Measurements from ENCODE around the gene KCNMA1.
"Not testable (repeated sequence)": the region's sequence is repeated elsewhere in the genome, so short reads cannot be mapped to it uniquely, and the experiment has no call there.

The KCNMA1 gene

DNA sequence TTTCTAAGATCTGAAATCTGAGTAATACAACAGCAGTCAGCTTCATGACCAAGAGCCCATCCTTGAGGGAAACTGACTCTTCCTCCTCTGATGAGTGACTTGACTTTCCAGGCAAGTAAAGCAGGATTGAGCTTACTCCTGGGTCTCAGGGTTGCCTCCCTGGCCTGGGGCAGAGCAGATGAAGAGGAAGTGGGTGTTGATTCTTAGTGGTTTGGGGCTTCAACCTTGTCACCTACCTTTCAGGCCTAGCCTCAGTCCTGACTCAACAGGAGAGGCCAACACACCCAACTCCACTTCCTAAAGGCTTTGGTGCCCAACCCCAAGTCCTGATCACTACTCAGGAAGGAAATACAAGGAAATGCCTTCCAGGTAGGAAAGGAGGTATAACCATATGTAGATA, 54.1 kb downstream of the KCNMA1 start:
- DNase-seq (ENCODE audit: low read depth in 2 of 2): no peak

DNA sequence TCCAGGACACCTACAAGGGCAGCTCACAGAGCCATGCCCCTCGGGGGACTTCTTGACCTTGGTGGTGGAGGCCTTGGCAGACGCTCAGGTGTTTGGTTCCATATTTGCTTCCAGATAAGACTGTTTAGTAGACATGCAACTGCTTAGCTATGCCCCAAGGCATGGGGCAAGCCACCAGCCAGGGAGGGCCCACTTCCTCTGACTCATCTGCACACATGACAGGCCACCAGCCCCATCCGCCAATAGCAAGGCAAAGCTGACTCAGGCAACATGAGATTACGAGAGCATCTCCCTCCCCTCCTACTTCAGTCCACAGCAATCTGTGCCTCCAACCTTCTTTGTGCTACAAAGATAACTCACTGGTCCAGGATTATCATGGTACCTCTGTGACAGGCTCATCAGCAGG, 54.9 kb downstream of the KCNMA1 start:
- no peak for DNase-seq (ENCODE audit: low read depth in 2 of 2)

DNA sequence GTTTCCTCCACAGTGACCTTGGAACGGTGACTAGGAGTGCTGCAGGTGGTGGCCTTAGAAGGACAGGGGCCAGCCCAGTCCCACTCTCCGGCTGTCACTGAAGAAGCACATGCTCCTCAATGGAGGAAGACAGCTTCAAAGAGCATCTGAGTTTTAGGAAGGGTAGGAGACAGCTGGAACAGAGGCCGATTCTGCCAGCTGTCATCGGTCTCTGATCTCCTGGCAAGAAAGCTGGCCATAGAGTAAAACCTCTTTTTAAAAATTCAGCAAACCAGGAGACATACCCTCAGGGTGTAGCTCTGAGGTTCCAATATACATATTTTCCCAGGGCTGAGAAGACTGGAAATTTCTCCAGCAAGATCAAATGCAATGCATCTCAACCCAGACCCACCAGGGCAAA, 55.9 kb downstream of the KCNMA1 start:
- DNase-seq (ENCODE audit: low read depth in 2 of 2): no peak

- no peak for DNase-seq (ENCODE audit: low read depth in 2 of 2)
Measured at GRCh38 chr10:77580482-77580881, 57.1 kb downstream of the KCNMA1 start.

DNA sequence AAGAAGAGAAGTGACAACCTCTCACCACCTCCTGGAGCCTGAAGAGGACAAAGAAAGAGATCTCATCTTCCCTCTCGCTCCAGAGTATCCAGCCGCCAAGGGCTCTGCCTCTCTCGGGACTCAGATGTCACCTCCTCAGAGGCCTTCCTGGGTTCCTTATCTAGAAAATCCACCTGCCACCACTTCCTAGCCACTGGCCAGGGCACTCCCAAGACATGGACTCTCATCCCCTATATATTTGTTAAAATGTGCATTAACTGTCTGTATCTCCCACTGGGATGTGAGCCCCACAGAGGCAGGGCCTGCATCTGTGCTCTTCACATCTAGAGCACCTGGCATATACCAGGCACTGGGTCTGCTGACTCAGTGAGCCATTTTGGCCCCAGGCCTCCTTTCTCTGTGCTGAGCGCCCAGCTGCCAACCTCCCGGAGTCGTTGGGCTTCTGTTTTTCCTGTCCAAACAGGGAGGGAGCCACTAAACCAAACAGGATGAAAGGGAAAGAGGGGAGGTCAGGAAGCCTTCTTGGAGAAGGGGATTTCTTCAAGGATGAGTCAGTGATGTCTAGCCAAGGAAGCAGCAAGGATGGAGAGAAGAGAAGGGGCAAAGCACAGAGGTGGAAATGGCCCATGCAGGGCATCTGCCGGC, 58.9 kb downstream of the KCNMA1 start:
- DNase-seq (ENCODE audit: low read depth in 2 of 2): no peak

DNA sequence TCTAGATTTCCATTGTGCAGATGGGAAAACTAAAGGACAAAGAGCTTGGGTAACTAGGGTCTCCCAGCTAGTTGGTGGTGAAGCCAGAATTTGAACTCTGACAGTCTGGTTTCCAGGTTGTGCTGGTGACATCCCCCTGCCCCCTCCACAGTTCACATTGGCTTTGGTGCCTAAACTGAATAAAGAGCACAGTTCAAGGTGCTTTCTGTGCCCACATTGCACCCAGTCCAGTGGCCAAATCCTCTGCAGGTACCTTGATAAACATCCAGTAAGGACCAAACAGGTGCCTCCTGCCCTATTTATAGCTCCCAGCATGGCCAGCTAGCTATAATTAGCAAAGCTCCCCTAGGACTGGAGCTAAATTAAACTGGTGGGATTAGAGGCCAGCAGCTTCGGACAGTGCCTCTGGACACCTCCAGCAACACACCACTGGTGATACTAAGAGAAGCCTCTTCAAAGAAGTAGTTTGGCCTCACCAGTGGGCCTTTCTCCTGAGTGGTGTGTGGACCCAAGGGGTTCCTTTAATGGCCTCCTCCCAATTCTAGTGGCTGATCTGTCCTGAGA, 59.9 kb downstream of the KCNMA1 start:
- DNase-seq (ENCODE audit: low read depth in 2 of 2): no peak

DNA sequence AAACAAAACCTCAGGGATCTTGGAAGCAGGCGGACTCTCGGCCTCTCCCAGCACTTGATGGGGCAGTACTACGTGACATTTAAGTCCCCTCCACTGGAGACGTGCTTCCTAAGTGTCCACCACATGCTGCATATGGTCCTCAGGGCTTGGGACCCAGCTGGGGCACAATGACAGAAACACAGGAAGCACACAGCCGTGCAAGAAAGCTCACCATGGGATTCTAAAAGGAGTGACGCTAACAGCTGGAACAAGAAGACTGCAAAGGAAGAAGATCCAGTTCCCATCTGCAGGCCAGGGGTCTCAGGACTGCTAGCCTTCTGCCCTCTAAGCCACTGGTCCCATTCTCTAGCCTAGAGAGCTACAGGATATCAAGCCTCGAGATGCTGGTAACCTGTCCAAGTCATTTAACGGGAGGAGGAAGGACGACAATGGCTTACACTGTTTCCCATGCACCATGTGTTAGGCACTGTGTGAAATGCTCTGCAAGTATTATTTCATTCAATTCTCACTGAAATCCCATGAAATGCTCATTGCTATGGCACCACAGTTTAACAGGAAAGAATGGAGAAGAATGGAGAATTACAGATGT, 61.1 kb downstream of the KCNMA1 start:
- no peak for DNase-seq (ENCODE audit: low read depth in 2 of 2)

GRCh38 chr10:77576007-77576367, 61.6 kb downstream of the KCNMA1 start:
- DNase-seq (ENCODE audit: low read depth in 2 of 2): no peak

DNA sequence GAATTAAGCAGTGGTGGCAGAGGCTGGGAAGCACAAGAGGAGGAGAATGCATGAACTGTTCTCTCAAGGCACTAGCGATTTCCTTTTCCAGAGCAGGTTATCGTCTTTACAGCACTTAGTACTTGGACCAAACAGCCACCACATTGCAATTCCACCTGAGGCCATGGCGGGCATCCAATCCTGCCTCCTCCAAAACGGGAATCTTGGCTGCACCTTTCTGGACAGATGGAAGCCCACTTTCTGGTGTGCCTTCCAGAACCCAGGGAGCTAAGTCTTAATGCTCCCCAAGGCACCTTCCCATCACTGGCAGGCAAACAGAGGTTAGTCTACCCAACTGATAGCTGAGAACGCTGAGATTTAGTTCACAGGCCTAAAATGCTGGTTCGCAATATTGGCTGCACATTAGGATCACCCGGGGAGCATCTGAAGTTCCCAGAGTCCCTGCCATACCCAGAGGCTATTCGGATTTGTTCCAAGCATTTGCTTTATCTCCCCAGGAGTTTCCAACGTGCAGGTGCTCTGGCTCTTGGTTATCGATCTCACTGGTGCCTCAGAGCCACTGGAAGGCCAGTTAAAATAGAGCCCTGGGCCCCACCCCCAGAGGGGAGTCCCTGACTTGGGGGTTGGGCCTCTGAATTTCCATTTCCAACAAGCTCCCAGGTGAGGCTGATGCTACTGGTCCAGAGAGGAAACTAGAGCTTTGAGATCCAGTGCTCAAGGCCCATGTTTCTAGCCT, 62.2 kb downstream of the KCNMA1 start:
- no peak for DNase-seq (ENCODE audit: low read depth in 2 of 2)

DNA sequence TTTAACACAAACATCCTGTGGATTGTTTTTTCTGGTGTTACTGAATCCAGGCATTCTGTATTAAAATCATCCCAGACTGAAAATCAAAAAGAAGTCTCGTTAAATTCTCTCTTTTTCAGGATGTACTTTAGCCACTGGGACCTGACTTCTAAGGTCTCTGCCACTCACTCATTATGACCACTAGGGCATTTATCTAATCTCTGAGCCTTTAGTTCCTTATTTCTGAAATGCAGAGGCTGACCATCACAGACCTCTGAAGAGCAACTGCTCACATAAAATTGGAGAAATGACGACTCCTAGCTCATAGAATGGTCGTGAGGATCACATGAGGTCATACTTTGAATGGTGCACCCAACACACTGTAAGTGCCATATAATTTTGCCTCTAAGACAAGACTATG, 63.2 kb downstream of the KCNMA1 start:
- no peak for DNase-seq (ENCODE audit: low read depth in 2 of 2)

- not testable (repeated sequence) for DNase-seq (ENCODE audit: low read depth in 2 of 2)
Measured at GRCh38 chr10:77572520-77572919, 65.1 kb downstream of the KCNMA1 start.

DNA sequence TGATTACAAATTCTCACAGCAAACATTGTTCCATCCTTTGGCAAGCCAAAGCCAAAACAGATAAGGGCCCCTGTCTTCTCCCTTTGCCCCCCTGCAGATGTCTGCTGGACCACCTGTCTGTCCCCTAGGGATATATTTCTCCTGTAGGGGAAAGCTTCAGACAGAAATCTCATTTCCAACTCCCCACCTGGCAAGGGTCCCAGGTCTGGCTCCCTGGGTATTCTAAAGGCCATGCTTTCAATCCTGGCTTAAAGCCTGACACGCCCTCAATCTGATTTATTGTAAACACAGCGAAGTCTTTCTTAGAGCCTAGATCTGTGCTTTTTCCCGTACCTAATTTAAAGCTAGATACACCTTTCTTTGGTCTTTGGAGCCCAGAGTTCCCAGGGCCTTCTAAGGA, 66.1 kb downstream of the KCNMA1 start:
- DNase-seq (ENCODE audit: low read depth in 2 of 2): no peak

- DNase-seq (ENCODE audit: low read depth in 2 of 2): no peak
Measured at GRCh38 chr10:77566914-77567566, 70.6 kb downstream of the KCNMA1 start.

- no peak for DNase-seq (ENCODE audit: low read depth in 2 of 2)
Measured at GRCh38 chr10:77566236-77566635, 71.4 kb downstream of the KCNMA1 start.

GRCh38 chr10:77565590-77566023, 72.0 kb downstream of the KCNMA1 start:
- no peak for DNase-seq (ENCODE audit: low read depth in 2 of 2)

- no peak for DNase-seq (ENCODE audit: low read depth in 2 of 2)
Measured at GRCh38 chr10:77564731-77565589, 72.6 kb downstream of the KCNMA1 start.

DNA sequence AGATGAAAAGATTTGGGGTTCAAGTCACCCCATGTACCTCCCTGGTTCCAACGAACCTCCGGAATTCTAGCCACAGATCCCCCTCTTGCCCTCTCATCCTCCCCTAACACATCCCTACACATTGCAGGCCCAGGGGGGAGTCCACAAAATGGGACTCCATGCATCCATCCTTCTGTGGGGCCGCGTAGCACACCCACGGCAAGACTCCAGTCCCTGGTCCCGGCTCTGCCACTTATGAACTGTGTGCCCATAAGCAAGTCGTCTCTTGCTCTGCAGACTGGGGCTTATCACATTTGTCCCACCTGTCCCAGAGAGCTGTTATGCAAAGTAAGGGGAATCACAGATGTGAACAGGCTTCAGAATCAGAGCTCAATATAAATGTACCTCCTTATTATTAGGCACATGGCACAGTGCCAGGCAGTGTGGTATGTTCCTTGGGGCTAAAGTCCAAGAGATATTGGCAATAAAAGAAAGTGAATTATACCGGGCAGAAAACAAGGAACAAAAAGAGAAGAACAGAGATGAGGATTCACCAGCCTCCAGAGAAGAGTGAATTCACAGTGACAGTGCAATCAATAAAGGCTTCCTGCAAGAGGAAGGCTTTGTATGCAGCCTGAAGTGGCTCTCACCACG, 73.9 kb downstream of the KCNMA1 start:
- no peak for DNase-seq (ENCODE audit: low read depth in 2 of 2)

DNA sequence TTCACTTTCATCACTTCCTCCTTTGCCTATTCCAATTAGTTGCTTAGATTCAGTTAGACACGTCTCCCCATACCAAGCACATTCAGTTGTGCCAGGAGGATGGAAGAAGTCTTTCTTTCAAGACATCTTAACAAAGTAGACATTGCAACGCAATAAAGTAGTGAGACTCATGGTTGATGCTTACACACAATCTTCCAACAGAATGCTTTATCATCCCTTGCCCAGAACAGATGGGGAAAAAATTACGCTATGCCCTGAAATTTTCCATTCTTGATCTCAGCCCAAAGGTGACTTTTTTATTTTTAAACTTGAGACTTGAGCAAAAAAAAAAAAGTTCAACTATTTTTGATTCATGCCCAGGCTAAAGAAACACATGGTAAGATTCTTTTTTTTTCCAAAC, 74.9 kb downstream of the KCNMA1 start:
- DNase-seq (ENCODE audit: low read depth in 2 of 2): no peak

DNA sequence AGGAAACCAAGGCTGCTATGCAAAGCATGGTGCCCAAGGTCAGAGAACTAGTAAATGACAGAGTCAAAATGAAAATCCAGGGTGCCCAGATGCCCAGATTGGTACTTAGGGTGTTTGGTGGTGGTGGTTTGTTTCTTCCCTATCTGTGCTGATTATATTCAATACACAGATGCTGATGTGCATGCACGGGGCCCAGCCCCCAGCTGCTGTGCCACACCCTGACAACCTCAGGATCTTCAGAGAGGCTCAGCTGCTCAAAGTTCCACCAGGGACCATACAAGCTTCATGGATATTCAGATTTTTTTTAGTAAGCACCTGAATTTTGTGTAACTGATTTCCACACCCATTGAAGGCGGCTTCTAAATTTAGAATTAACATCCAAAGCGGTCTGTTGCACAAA, 75.6 kb downstream of the KCNMA1 start:
- DNase-seq (ENCODE audit: low read depth in 2 of 2): no peak

DNA sequence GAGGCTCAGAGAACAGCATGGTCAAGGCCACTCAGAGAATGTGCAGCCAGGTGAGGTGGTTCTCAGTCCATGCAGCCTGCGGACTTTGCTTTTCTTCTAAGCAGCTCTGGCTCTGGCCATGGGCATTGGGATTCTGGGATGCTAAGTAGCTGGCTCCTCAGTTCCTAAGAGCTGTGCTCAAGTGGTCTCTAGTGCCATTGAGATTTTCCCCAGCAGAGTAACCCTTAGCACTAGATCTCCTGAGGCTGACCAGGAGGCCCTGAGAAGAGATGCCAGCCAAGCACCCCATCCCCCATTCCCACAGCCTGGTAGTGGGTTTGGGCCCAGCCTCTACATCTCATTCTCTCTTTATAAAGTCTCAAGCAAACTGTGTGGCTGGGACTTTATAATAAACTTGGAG, 77.1 kb downstream of the KCNMA1 start:
- DNase-seq (ENCODE audit: low read depth in 2 of 2): no peak

- DNase-seq (ENCODE audit: low read depth in 2 of 2): no peak
Measured at GRCh38 chr10:77560052-77560451, 77.6 kb downstream of the KCNMA1 start.

Measured in fibroblast of skin of left quadriceps (primary cell).